Measurements from ENCODE around the gene PRKACB. TPM values are rescaled to one million over a fixed set of nuclear protein-coding genes. Genes with fewer than 3 reads are reported as not detected.

The PRKACB gene
- total and polyA plus RNA-seq, 4 donors = 5.9 to 18.2 (median 8.9) TPM

- no peaks in the 10 kb centered on the region for H3K4me1 ChIP-seq (ENCODE audit: control insufficient read depth in 4 of 4, insufficient read depth in 4 of 4, low read length in 3 of 4)
- no peaks in the 10 kb centered on the region for H3K27me3 ChIP-seq (ENCODE audit: control insufficient read depth in 4 of 4, insufficient read depth in 4 of 4, low read length in 3 of 4)
- no peak for TF ChIP-seq NR2F2 (IDR thresholded peaks at IDR 0.05)
- no peak for TF ChIP-seq MAX (IDR thresholded peaks at IDR 0.05)
- TF ChIP-seq RAD21 (IDR thresholded peaks at IDR 0.05) = no peak
- TF ChIP-seq SP1 (IDR thresholded peaks at IDR 0.05) = no peak
- TF ChIP-seq GABPA (IDR thresholded peaks at IDR 0.05 in 1 of 2, conservative IDR thresholded peaks at IDR 0.05 in 1 of 2) = no peak
- TF ChIP-seq ZBTB33 (IDR thresholded peaks at IDR 0.05) = no peak
- no peak for TF ChIP-seq HNF4G (IDR thresholded peaks at IDR 0.05)
- no peak for TF ChIP-seq FOXA2 (IDR thresholded peaks at IDR 0.05)
- no peak for TF ChIP-seq FOXA1 (IDR thresholded peaks at IDR 0.05)
- TF ChIP-seq CTCF (IDR thresholded peaks at IDR 0.05; ENCODE audit: low read depth, low read length, missing input control) = no peak
- no peak for TF ChIP-seq RXRA (IDR thresholded peaks at IDR 0.05)
- no peak for TF ChIP-seq TAF1 (conservative IDR thresholded peaks at IDR 0.05)
- TF ChIP-seq REST (IDR thresholded peaks at IDR 0.05) = no peak
- no peak for TF ChIP-seq EGR1 (IDR thresholded peaks at IDR 0.05; ENCODE audit: low read depth in 2 of 2)
- no peak for DNase-seq (ENCODE audit: low spot score)
- H3K4me3 ChIP-seq (ENCODE audit: low read depth in 1 of 3, low read length in 3 of 3) = no peak overlapping the region
- peaks cover 0 to 12% (median under 1%) of the 10 kb centered on the region in 4 donors for H3K36me3 ChIP-seq (ENCODE audit: control insufficient read depth in 4 of 4, insufficient read depth in 3 of 4, low read depth in 1 of 4, low read length in 3 of 4)
- H3K27ac ChIP-seq (ENCODE audit: low read depth in 1 of 2, low read length in 2 of 2) = no peak overlapping the region
- no peak overlapping the region for H3K9ac ChIP-seq (ENCODE audit: low read depth in 1 of 2, low read length in 2 of 2)
- 98% methylated on average over 1 of the region's 1 CpG for WGBS
- H3K9me3 ChIP-seq (ENCODE audit: control insufficient read depth in 4 of 4, low read length in 3 of 4) = peaks cover 0 to 2% (median 0%) of the 10 kb centered on the region in 4 donors
These were observed 62.3 kb downstream of the PRKACB start for GRCh38 chr1:84206375-84206774.

- DNase-seq (ENCODE audit: low spot score) = no peak
- H3K4me1 ChIP-seq (ENCODE audit: control insufficient read depth in 4 of 4, insufficient read depth in 4 of 4, low read length in 3 of 4) = no peaks in the 10 kb centered on the region
- H3K27me3 ChIP-seq (ENCODE audit: control insufficient read depth in 4 of 4, insufficient read depth in 4 of 4, low read length in 3 of 4) = no peaks in the 10 kb centered on the region
- no peak overlapping the region for H3K9ac ChIP-seq (ENCODE audit: low read depth in 1 of 2, low read length in 2 of 2)
- no peak overlapping the region for H3K4me3 ChIP-seq (ENCODE audit: low read depth in 1 of 3, low read length in 3 of 3)
- peaks cover 0 to 12% (median 0%) of the 10 kb centered on the region in 4 donors for H3K36me3 ChIP-seq (ENCODE audit: control insufficient read depth in 4 of 4, insufficient read depth in 3 of 4, low read depth in 1 of 4, low read length in 3 of 4)
- H3K27ac ChIP-seq (ENCODE audit: low read depth in 1 of 2, low read length in 2 of 2) = no peak overlapping the region
- H3K9me3 ChIP-seq (ENCODE audit: control insufficient read depth in 4 of 4, low read length in 3 of 4) = peaks cover 0 to 2% (median 0%) of the 10 kb centered on the region in 4 donors
- no peak for TF ChIP-seq RAD21 (IDR thresholded peaks at IDR 0.05)
- no peak for TF ChIP-seq TAF1 (conservative IDR thresholded peaks at IDR 0.05)
- no peak for TF ChIP-seq ZBTB33 (IDR thresholded peaks at IDR 0.05)
- no peak for TF ChIP-seq REST (IDR thresholded peaks at IDR 0.05)
- no peak for TF ChIP-seq HNF4G (IDR thresholded peaks at IDR 0.05)
- no peak for TF ChIP-seq YY1 (IDR thresholded peaks at IDR 0.05)
- TF ChIP-seq ATF3 (IDR thresholded peaks at IDR 0.05) = no peak
- no peak for TF ChIP-seq SP1 (IDR thresholded peaks at IDR 0.05)
- no peak for TF ChIP-seq GABPA (IDR thresholded peaks at IDR 0.05 in 1 of 2, conservative IDR thresholded peaks at IDR 0.05 in 1 of 2)
- TF ChIP-seq FOXA2 (IDR thresholded peaks at IDR 0.05) = no peak
- no peak for TF ChIP-seq RXRA (IDR thresholded peaks at IDR 0.05)
- no peak for TF ChIP-seq JUND (IDR thresholded peaks at IDR 0.05)
- TF ChIP-seq NR2F2 (IDR thresholded peaks at IDR 0.05) = no peak
- no peak for TF ChIP-seq EGR1 (IDR thresholded peaks at IDR 0.05; ENCODE audit: low read depth in 2 of 2)
These were observed 64.9 kb downstream of the PRKACB start for GRCh38 chr1:84208935-84209334.
